ENCODE measurements around the gene GALNT18. TPM values are rescaled to one million over a fixed set of nuclear protein-coding genes. Genes with fewer than 3 reads are reported as not detected.

GALNT18 gene
- total RNA-seq, 2 donors from 2014 or later, result 5.3 to 7.3 TPM

- Histone ChIP-seq H3K36me3 (replicated peaks in 1 of 2; ENCODE audit: insufficient read depth in 1 of 2, low read depth in 2 of 2) (no peaks in the 10 kb centered on the region), H3K4me3 (no peak overlapping the region), H3K27ac (no peak overlapping the region), H3K4me1 (no peaks in the 10 kb centered on the region), H3K27me3 (no peaks in the 10 kb centered on the region), H3K9me3 (no peaks in the 10 kb centered on the region)
- WGBS, 2 donors, result 85 to 86% methylated on average over 9 of the region's 9 CpGs
- no peak for ATAC-seq
- intact Hi-C loops (cut with DNase I), result no loop called here
- TF ChIP-seq CTCF (IDR thresholded peaks at IDR 0.05) (no peak), POLR2A (IDR thresholded peaks at IDR 0.05) (no peak)
- DNase-seq, result no peak
Observed at GRCh38 chr11:11661326-11662040, 39.7 kb upstream of the GALNT18 start.

- DNase-seq, result no peak
- Histone ChIP-seq H3K27me3 (no peaks in the 10 kb centered on the region), H3K4me3 (no peak overlapping the region), H3K4me1 (no peaks in the 10 kb centered on the region), H3K9me3 (no peaks in the 10 kb centered on the region), H3K27ac (no peak overlapping the region), H3K36me3 (replicated peaks in 1 of 2; ENCODE audit: insufficient read depth in 1 of 2, low read depth in 2 of 2) (no peaks in the 10 kb centered on the region)
- WGBS, 2 donors, result 74 to 93% methylated on average over 2 to 3 of the region's 3 CpGs
- intact Hi-C loops (cut with DNase I), result no loop called here
- TF ChIP-seq POLR2A (IDR thresholded peaks at IDR 0.05), result no peak
- ATAC-seq, result no peak
Observed at GRCh38 chr11:11660363-11660740, 38.5 kb upstream of the GALNT18 start.

DNA sequence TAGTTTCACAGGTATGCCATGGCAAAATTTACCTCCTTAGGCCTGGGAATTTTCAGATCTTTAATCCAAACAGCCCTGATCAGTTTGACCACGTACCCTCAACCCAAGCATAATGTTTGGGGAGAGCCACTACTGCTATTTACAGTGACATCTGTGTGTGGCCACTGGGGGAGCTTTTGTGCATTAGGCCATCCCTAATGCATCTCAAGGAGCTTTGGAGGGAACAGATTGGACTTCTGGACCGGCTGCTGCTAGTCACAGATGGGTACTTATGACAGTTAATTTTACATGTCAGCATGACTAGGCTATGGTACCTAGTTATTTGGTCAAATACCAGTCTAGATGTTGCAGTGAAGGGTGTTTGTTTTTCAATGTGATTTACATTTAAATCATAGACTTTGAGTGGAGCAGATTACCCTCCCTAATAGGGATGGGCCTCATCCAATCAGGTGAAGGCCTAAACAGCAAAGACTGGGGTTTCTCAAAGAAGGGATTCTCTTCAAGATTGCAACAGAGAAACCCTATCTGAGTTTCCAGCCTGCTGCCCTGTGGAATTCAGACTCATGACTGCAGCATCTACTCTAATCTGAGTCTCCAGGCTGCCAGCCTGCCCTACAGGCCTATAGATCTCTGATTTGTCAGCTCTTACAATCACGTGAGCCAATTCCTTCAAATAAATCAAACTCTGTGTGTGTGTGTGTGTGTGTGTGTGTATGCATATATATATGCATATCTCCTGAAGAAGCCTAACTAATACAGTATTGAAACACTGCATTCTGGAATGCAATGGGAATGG, 38.0 kb upstream of the GALNT18 start:
- 78 to 90% methylated on average over 3 of the region's 3 CpGs for WGBS, 2 donors
- no peak overlapping the region for H3K4me3 ChIP-seq
- DNase-seq, result no peak
- intact Hi-C loops (cut with DNase I), result no loop called here
- TF ChIP-seq CTCF (IDR thresholded peaks at IDR 0.05) (peak in 1 of 7 experiments; percentile 3), POLR2A (IDR thresholded peaks at IDR 0.05) (no peak)
- no peaks in the 10 kb centered on the region for H3K4me1 ChIP-seq
- no peaks in the 10 kb centered on the region for H3K9me3 ChIP-seq
- H3K36me3 ChIP-seq (replicated peaks in 1 of 2; ENCODE audit: insufficient read depth in 1 of 2, low read depth in 2 of 2), result no peaks in the 10 kb centered on the region
- no peaks in the 10 kb centered on the region for H3K27me3 ChIP-seq
- ATAC-seq, result no peak
- H3K27ac ChIP-seq, result no peak overlapping the region

DNA sequence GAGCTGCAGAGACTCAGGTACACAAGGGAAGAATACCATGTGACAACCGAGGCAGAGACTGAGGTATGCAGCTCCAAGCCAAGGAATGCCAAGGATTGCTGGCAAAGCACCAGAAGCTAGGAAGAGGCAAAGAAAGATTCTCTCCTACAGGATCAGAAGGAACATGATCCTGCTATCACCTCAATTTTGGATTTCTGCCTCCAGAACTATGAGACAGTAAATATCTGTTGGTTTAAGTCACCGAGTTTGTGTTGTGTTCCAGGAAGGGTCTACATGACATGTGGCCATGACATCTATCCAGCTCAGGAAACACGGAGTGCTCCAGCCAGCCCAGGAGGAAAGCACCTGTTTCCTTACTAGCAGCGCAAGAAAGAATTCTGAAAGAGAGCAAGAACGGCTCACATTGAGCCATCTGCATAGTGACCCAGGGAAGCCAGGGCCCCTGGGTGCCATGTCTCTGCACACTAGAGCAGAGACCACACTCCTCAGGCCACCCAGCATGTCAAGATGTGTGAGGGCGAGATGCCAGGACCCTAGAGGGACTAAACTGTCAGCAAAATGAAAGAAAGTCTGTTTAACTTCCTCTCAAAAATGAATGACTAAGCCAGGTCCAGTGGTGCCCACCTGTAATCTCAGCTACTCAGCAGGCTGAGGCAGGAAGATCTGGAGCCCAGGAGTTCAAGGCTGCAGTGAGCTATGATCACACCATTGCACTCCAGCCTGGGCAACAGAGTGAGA, 35.6 kb upstream of the GALNT18 start:
- TF ChIP-seq POLR2A (IDR thresholded peaks at IDR 0.05) (no peak), CTCF (IDR thresholded peaks at IDR 0.05) (no peak)
- DNase-seq (no peak), ATAC-seq (no peak)
- H3K4me3 ChIP-seq, result no peak overlapping the region
- H3K36me3 ChIP-seq (replicated peaks in 1 of 2; ENCODE audit: insufficient read depth in 1 of 2, low read depth in 2 of 2), result no peaks in the 10 kb centered on the region
- H3K27ac ChIP-seq, result no peak overlapping the region
- H3K27me3 ChIP-seq, result no peaks in the 10 kb centered on the region
- no peaks in the 10 kb centered on the region for H3K4me1 ChIP-seq
- intact Hi-C loops (cut with DNase I), result no loop called here
- WGBS, 2 donors, result 59 to 66% methylated on average over 5 to 6 of the region's 6 CpGs
- no peaks in the 10 kb centered on the region for H3K9me3 ChIP-seq

DNA sequence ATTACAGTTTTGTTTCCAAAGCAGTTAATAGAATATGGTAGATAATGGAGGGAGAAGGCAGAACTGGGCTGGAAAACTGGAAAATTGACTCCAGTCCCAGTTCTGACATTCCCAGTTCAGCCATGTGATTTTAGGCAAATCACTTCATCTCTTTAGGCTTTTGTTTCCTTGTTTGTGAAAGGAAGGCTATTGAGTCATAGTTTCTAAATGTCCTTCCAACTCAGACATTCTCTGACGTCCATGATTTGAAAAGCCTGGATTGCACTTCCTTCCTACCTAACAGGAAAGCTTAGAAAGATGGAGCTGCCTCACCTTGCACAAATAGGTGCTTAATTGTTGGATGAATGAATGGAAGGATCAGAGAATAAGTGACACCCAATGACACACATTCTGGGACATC, 19.8 kb upstream of the GALNT18 start:
- Histone ChIP-seq H3K4me1 (no peaks in the 10 kb centered on the region), H3K4me3 (no peak overlapping the region), H3K36me3 (replicated peaks in 1 of 2; ENCODE audit: insufficient read depth in 1 of 2, low read depth in 2 of 2) (no peaks in the 10 kb centered on the region), H3K9me3 (no peaks in the 10 kb centered on the region), H3K27me3 (no peaks in the 10 kb centered on the region), H3K27ac (no peak overlapping the region)
- WGBS, 2 donors, result 45 to 46% methylated on average over 1 of the region's 1 CpG
- intact Hi-C loops (cut with DNase I), result no loop called here
- DNase-seq (no peak), ATAC-seq (no peak)
- TF ChIP-seq CTCF (IDR thresholded peaks at IDR 0.05) (no peak), POLR2A (IDR thresholded peaks at IDR 0.05) (no peak)

Measured in body of pancreas (tissue), 4 donors.